Neural cell (in vitro differentiated cells): ENCODE measurements around the gene LRBA. TPM values are rescaled to one million over a fixed set of nuclear protein-coding genes. Genes with fewer than 3 reads are reported as not detected.

ENCODE experiments used
- H2AFZ ChIP-seq: fragments of 200-600, 300-800 bp; sonication (generic), shearing (Covaris generic); 2 replicates; pipeline ENCODE4 v1.6.0; 2014; ENCODE audit warnings: low read depth, mild to moderate bottlenecking, antibody characterized with exemption, low read length, moderate library complexity
- H3F3A ChIP-seq: fragments of 200-600 bp; shearing (Covaris generic); 2 replicates; pipeline ENCODE4 v1.6.1; 2016; ENCODE audit warnings: mild to moderate bottlenecking, moderate library complexity, mixed read lengths, antibody characterized with exemption, low read length; ENCODE audit not compliant: insufficient read depth, poor library complexity, severe bottlenecking
- H3K27ac ChIP-seq: fragments of 200-600, 300-800 bp; sonication (generic), shearing (Covaris generic); 2 replicates; pipeline ENCODE4 v1.5.1; 2014; ENCODE audit warnings: mild to moderate bottlenecking, low read length, moderate library complexity
- H3K27me3 ChIP-seq: fragments of 300-800, 200-600 bp; sonication (generic), shearing (Covaris generic); 2 replicates; pipeline ENCODE4 v1.6.0; 2014; ENCODE audit warnings: mild to moderate bottlenecking, low read depth, low read length, moderate library complexity; ENCODE audit not compliant: insufficient read depth
- H3K36me3 ChIP-seq: fragments of 300-800, 200-600 bp; sonication (generic), shearing (Covaris generic); 2 replicates; pipeline ENCODE4 v1.5.1; 2014; ENCODE audit warnings: mild to moderate bottlenecking, antibody characterized with exemption, low read length, moderate library complexity; ENCODE audit not compliant: insufficient read depth
- H3K4me2 ChIP-seq: fragments of 300-800, 200-600 bp; sonication (generic), shearing (Covaris generic); 2 replicates; pipeline ENCODE4 v1.6.0; 2014; ENCODE audit warnings: mild to moderate bottlenecking, low read length
- H3K4me3 ChIP-seq: fragments of 300-800, 200-600 bp; sonication (generic), shearing (Covaris generic); 2 replicates; pipeline ENCODE4 v1.5.1; 2014; ENCODE audit warnings: mild to moderate bottlenecking, low read length, moderate library complexity
- H3K79me2 ChIP-seq: fragments of 200-600 bp; shearing (Covaris generic); replicated peaks from 2 replicates; pipeline ENCODE4 v1.6.0; 2014; ENCODE audit warnings: mild to moderate bottlenecking, low read length, moderate library complexity; ENCODE audit not compliant: insufficient read depth
- H3K9ac ChIP-seq: fragments of 300-800, 200-600 bp; sonication (generic), shearing (Covaris generic); 2 replicates; pipeline ENCODE4 v1.6.1; 2016; ENCODE audit warnings: mild to moderate bottlenecking, low read length, mixed read lengths
- H3K9me2 ChIP-seq: fragments of 200-600 bp; shearing (Covaris generic); 2 replicates; pipeline ENCODE4 v1.6.1; 2016; ENCODE audit warnings: mild to moderate bottlenecking, low read length, mixed read lengths; ENCODE audit not compliant: insufficient read depth
- H3K9me3 ChIP-seq: fragments of 200-600, 300-800 bp; sonication (generic), shearing (Covaris generic); 2 replicates; pipeline ENCODE4 v1.6.1; 2016; ENCODE audit warnings: mild to moderate bottlenecking, mixed run types, low read length, moderate library complexity, mixed read lengths
- H4K20me1 ChIP-seq: fragments of 200-600 bp; shearing (Covaris generic); 2 replicates; pipeline ENCODE4 v1.6.1; 2016; ENCODE audit warnings: mild to moderate bottlenecking, mixed run types; ENCODE audit not compliant: insufficient read depth
- EP300 ChIP-seq: fragments of 450-650 bp; conservative IDR thresholded peaks from 2 replicates; pipeline ENCODE4 v1.6.1; 2014; ENCODE audit warnings: antibody characterized with exemption, mild to moderate bottlenecking, moderate library complexity; ENCODE audit not compliant: poor library complexity, severe bottlenecking
- EZH2 ChIP-seq: fragments of 200-600, 300-800 bp; shearing (Covaris generic), sonication (generic); IDR thresholded peaks from 2 replicates; pipeline ENCODE4 v1.6.1; 2014; ENCODE audit warnings: antibody characterized with exemption, low read length, borderline replicate concordance, mild to moderate bottlenecking; ENCODE audit not compliant: insufficient read depth, poor library complexity, severe bottlenecking
- MXI1 ChIP-seq: fragments of 450-650 bp; conservative IDR thresholded peaks from 2 replicates; pipeline ENCODE4 v1.6.1; 2014; ENCODE audit warnings: antibody characterized with exemption, mild to moderate bottlenecking; ENCODE audit not compliant: poor library complexity, severe bottlenecking
- POLR2AphosphoS5 ChIP-seq: IDR thresholded peaks from 2 replicates; pipeline ENCODE4 v1.6.1; 2012
- RAD21 ChIP-seq: fragments of 450-650 bp; conservative IDR thresholded peaks from 2 replicates; pipeline ENCODE4 v1.6.1; 2014; ENCODE audit warnings: antibody characterized with exemption, mild to moderate bottlenecking, moderate library complexity
- REST ChIP-seq: IDR thresholded peaks from 2 replicates; pipeline ENCODE4 v1.6.1; 2012; ENCODE audit warnings: borderline replicate concordance
- SMC3 ChIP-seq: fragments of 450-650 bp; conservative IDR thresholded peaks from 2 replicates; pipeline ENCODE4 v1.6.1; 2014; ENCODE audit warnings: antibody characterized with exemption, mild to moderate bottlenecking, moderate library complexity; ENCODE audit not compliant: poor library complexity
- TAF1 ChIP-seq: IDR thresholded peaks from 2 replicates; pipeline ENCODE4 v1.6.1; 2012; ENCODE audit warnings: low read depth
- polyA plus RNA-seq: library from polyadenylated mRNA; depleted of rRNA; stranded (reverse); fragments of >200 nt; gene quantifications from 2 replicates; pipeline ENCODE4 v1.2.3, GENCODE V29; 2014
- TF ChIP-seq, protein P1 (sequence below): fragments of 450-650 bp; IDR thresholded peaks from 2 replicates; pipeline ENCODE4 v1.5.1; 2014; ENCODE audit warnings: antibody characterized with exemption, mild to moderate bottlenecking, moderate library complexity; ENCODE audit not compliant: poor library complexity, severe bottlenecking

The LRBA gene
- polyA plus RNA-seq, 1 donor from 2014 or later = 7.1 TPM

DNA sequence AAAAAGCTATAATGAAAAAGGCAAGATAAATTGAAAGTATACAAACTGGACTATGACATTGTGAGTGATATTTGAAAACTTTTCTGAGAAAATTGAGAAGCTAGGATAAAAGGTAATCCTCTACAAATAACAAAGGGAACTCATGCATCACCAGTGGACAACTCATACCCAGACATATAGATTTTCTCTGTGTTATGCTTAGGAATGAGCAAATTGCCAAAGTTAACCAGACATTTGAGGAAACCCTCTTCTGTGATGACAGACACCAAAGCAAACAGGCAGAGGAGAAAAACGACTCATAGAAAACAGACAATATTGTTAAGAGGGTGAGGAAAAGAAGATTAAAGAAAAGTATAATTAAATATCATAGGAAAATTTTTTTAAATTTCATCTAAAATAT, 246.6 kb downstream of the LRBA start:
- H4K20me1 ChIP-seq = no peaks in the 10 kb centered on the region
- H3K79me2 ChIP-seq = no peaks in the 10 kb centered on the region
- no peaks in the 10 kb centered on the region for H3K9me2 ChIP-seq
- H3K27me3 ChIP-seq = no peaks in the 10 kb centered on the region
- H3K27ac ChIP-seq = no peak overlapping the region
- no peak overlapping the region for H3K4me2 ChIP-seq
- no peak overlapping the region for H2AFZ ChIP-seq
- H3K9ac ChIP-seq = no peak overlapping the region
- no peaks in the 10 kb centered on the region for H3F3A ChIP-seq
- H3K4me3 ChIP-seq = no peak overlapping the region
- H3K36me3 ChIP-seq = no peaks in the 10 kb centered on the region
- H3K9me3 ChIP-seq = no peaks in the 10 kb centered on the region
- TF ChIP-seq TAF1 (no peak), EZH2 (no peak), POLR2AphosphoS5 (no peak), REST (no peak)

DNA sequence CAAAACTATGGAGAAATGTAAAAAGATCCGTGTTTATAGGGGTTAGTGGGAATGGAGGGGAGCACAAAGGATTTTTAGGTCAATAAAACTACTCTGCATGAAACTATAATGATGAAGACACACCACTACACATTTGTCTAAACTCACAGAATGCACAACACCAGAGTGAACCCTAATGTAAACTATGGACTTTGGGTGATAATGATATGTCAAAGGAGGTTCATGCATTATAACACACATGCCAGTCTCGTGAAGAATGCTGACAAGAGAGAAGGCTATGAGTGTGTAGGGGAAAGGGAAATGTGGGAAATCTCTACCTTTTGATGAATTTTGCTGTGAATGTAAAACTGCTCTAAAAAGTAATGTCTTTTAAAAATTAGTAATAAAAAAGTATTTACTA, 249.9 kb downstream of the LRBA start:
- Histone ChIP-seq H3F3A (no peaks in the 10 kb centered on the region), H3K4me2 (no peak overlapping the region), H3K27me3 (no peaks in the 10 kb centered on the region), H3K9me2 (no peaks in the 10 kb centered on the region), H4K20me1 (no peaks in the 10 kb centered on the region), H2AFZ (no peak overlapping the region), H3K9ac (no peak overlapping the region), H3K4me3 (no peak overlapping the region), H3K79me2 (no peaks in the 10 kb centered on the region), H3K27ac (no peak overlapping the region), H3K36me3 (no peaks in the 10 kb centered on the region), H3K9me3 (no peaks in the 10 kb centered on the region)
- TF ChIP-seq REST = no peak
- no peak for TF ChIP-seq EZH2
- no peak for TF ChIP-seq POLR2AphosphoS5
- no peak for TF ChIP-seq RAD21
- no peak for TF ChIP-seq EP300
- no peak for TF ChIP-seq MXI1
- TF ChIP-seq, protein P1, sequence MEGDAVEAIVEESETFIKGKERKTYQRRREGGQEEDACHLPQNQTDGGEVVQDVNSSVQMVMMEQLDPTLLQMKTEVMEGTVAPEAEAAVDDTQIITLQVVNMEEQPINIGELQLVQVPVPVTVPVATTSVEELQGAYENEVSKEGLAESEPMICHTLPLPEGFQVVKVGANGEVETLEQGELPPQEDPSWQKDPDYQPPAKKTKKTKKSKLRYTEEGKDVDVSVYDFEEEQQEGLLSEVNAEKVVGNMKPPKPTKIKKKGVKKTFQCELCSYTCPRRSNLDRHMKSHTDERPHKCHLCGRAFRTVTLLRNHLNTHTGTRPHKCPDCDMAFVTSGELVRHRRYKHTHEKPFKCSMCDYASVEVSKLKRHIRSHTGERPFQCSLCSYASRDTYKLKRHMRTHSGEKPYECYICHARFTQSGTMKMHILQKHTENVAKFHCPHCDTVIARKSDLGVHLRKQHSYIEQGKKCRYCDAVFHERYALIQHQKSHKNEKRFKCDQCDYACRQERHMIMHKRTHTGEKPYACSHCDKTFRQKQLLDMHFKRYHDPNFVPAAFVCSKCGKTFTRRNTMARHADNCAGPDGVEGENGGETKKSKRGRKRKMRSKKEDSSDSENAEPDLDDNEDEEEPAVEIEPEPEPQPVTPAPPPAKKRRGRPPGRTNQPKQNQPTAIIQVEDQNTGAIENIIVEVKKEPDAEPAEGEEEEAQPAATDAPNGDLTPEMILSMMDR = no peak
- no peak for TF ChIP-seq TAF1
- TF ChIP-seq SMC3 = no peak
